GM12878 (cell line): ENCODE measurements around the gene HEPHL1. TPM values are rescaled to one million over a fixed set of nuclear protein-coding genes. Genes with fewer than 3 reads are reported as not detected.

Experiments
- ATAC-seq: fragments of 200-7000 bp; cut with Tn5 transposase; 3 replicates; pipeline ENCODE4 v1.9.1; 2020; ENCODE audit warnings: mild to moderate bottlenecking, moderate library complexity
- BruUV-seq: library from RNA; stranded (reverse); fragments of 400-500 nt; replicated peaks from 2 replicates; lab custom pipeline; 2021; lab: Mats Ljungman, UMichigan
- CTCF ChIA-PET: fragments of 300-600 bp; sonication (Branson Sonifier 250); formaldehyde crosslinking; extraction: SDS; loops from one replicate; lab custom pipeline; 2021; ENCODE audit warnings: inconsistent platforms; lab: Yijun Ruan, JAX
- POLR2A ChIA-PET: fragments of 350-600 bp; formaldehyde crosslinking; extraction: SDS; loops from one replicate; lab custom pipeline; 2021; ENCODE audit warnings: inconsistent platforms; lab: Charles Lee
- RAD21 ChIA-PET: fragments of 300-600 bp; sonication (Branson Sonifier 250); formaldehyde crosslinking; loops from one replicate; lab custom pipeline; 2023; ENCODE audit warnings: antibody characterized with exemption; ENCODE audit not compliant: unreplicated experiment; lab: Charles Lee
- SMC1A ChIA-PET: fragments of 300-600 bp; sonication (Branson Sonifier 250); formaldehyde crosslinking; loops from one replicate; lab custom pipeline; 2023; ENCODE audit not compliant: unreplicated experiment, uncharacterized antibody; lab: Charles Lee
- DNase-seq: peaks from one replicate; pipeline ENCODE4 v3.0.0-alpha.2; 2011; ENCODE audit warnings: low read depth, low spot score
- FAIRE-seq: peaks from 3 replicates; lab custom pipeline; 2011; peaks lifted over from hg19 to GRCh38; lab: Jason Lieb, UNC
- H2AFZ ChIP-seq: 2 replicates; pipeline ENCODE4 v1.6.0; 2011; ENCODE audit warnings: low read depth, low read length, control low read depth; ENCODE audit not compliant: control insufficient read depth
- H3K27ac ChIP-seq: 2 replicates; pipeline ENCODE4 v1.5.1; 2011; ENCODE audit warnings: control low read depth; ENCODE audit not compliant: control insufficient read depth, insufficient read depth
- H3K27me3 ChIP-seq, 2 experiments: replicated peaks in 1 of 2; 2 replicates each; pipeline versions ENCODE4 v1.6.0 to v1.6.1; 2011; ENCODE audit warnings: low read length in 1 of 2; ENCODE audit not compliant: control insufficient read depth in 2 of 2, insufficient read depth in 2 of 2
- H3K36me3 ChIP-seq, 2 experiments: 2 replicates each; pipeline ENCODE4 v1.5.1; 2011; ENCODE audit warnings: low read length in 1 of 2; ENCODE audit not compliant: control insufficient read depth in 2 of 2, insufficient read depth in 2 of 2
- H3K4me1 ChIP-seq: 2 replicates; pipeline ENCODE4 v1.6.1; 2011; ENCODE audit warnings: mild to moderate bottlenecking, low read length, moderate library complexity, mixed read lengths; ENCODE audit not compliant: control insufficient read depth, insufficient read depth
- H3K4me2 ChIP-seq: 2 replicates; pipeline ENCODE4 v1.6.0; 2011; ENCODE audit warnings: control low read depth; ENCODE audit not compliant: control insufficient read depth, insufficient read depth
- H3K4me3 ChIP-seq: fragments of 200-600 bp; sonication (generic); 2 replicates; pipeline ENCODE4 v1.5.1; 2016
- H3K79me2 ChIP-seq: 2 replicates; pipeline ENCODE4 v1.6.0; 2011; ENCODE audit warnings: low read length; ENCODE audit not compliant: control insufficient read depth, insufficient read depth
- H3K9ac ChIP-seq: 2 replicates; pipeline ENCODE4 v1.8.0; 2011; ENCODE audit warnings: low read length, control low read depth, mixed read lengths; ENCODE audit not compliant: control insufficient read depth, insufficient read depth
- H3K9me3 ChIP-seq: replicated peaks from 3 replicates; pipeline ENCODE4 v1.5.1; 2011; ENCODE audit warnings: mild to moderate bottlenecking, low read length; ENCODE audit not compliant: control insufficient read depth, insufficient read depth
- H4K20me1 ChIP-seq: 2 replicates; pipeline ENCODE4 v1.6.0; 2011; ENCODE audit not compliant: control insufficient read depth, insufficient read depth
- HDAC2 ChIP-seq: fragments of 200-600 bp; sonication (generic); IDR thresholded peaks from 2 replicates; pipeline ENCODE4 v1.6.1; 2017
- NR2C1 ChIP-seq: fragments of 450-650 bp; IDR thresholded peaks from 2 replicates; pipeline ENCODE4 v1.6.1; 2017; ENCODE audit warnings: antibody characterized with exemption, mild to moderate bottlenecking, moderate library complexity
- RELA ChIP-seq: fragments of 450-650 bp; IDR thresholded peaks from 2 replicates; pipeline ENCODE4 v1.8.0; 2014; ENCODE audit warnings: borderline replicate concordance; ENCODE audit not compliant: partially characterized antibody
- RFX5 ChIP-seq: IDR thresholded peaks from 2 replicates; pipeline ENCODE4 v1.6.1; 2011; ENCODE audit warnings: low read depth, low read length, improper control_type of control experiment
- SMARCA5 ChIP-seq: fragments of 450-650 bp; IDR thresholded peaks from 2 replicates; pipeline ENCODE4 v1.6.1; 2017; ENCODE audit warnings: mild to moderate bottlenecking
- SMC3 ChIP-seq: IDR thresholded peaks from 2 replicates; pipeline ENCODE4 v1.6.1; 2011; ENCODE audit warnings: low read length, improper control_type of control experiment, borderline replicate concordance
- TARDBP ChIP-seq: IDR thresholded peaks from 2 replicates; pipeline ENCODE4 v1.6.1; 2016; ENCODE audit warnings: borderline replicate concordance
- TCF7 ChIP-seq: IDR thresholded peaks from 2 replicates; pipeline ENCODE4 v1.6.1; 2014; ENCODE audit warnings: antibody characterized with exemption, borderline replicate concordance
- in situ Hi-C: fragments of 300-500 bp; cut with MboI; formaldehyde crosslinking; loops from 9 replicates; pipeline ENCODE4 v1.14.3; 2018; ENCODE audit warnings: mixed read lengths
- intact Hi-C: fragments of 100-400 bp; cut with micrococcal nuclease; formaldehyde crosslinking; loops from one replicate; pipeline ENCODE4 v1.14.2; 2022; ENCODE audit not compliant: unreplicated experiment
- polyA plus RNA-seq, 11 experiments: library from polyadenylated mRNA; depleted of rRNA in 4 of 11; unstranded in 6 of 11; stranded (reverse) in 5 of 11; fragments of >200 nt; fragmentation: Nextera tagmentation in 4 of 11; fragmentation: Illumina TruSeq in 1 of 11; extraction: Ambion mirVana in 4 of 11; extraction: Trizol in 1 of 11; gene quantifications; 1 replicate in 1 of 11; 2 replicates in 10 of 11; pipeline versions ENCODE4 v1.2.1 to v1.2.3, GENCODE V29; 2011 to 2016; ENCODE audit warnings: inconsistent platforms in 2 of 11, missing spikeins in 2 of 11, low read depth in 1 of 11
- total RNA-seq, 4 experiments: library from RNA; depleted of rRNA in 3 of 4; stranded (reverse); fragments of >200 nt in 3 of 4; fragmentation: Illumina TruSeq in 1 of 4; extraction: Trizol in 1 of 4; gene quantifications; 2 replicates each; pipeline versions ENCODE4 v1.2.1 to v1.2.3, GENCODE V29; 2013 to 2021
- TF ChIP-seq, protein P1 (sequence below): IDR thresholded peaks from 2 replicates; pipeline ENCODE4 v1.6.1; 2012; ENCODE audit warnings: low read depth, low read length, improper control_type of control experiment
- TF ChIP-seq, protein P2 (sequence below): fragments of 150-350 bp; IDR thresholded peaks from 2 replicates; pipeline ENCODE4 v1.6.1; 2014; ENCODE audit warnings: mild to moderate bottlenecking, low read depth, low read length

Gene HEPHL1
- total and polyA plus RNA-seq, 10 of the 15 experiments (the other 5 are each of a cell fraction or from before 2014, with no cell fraction given) = 0.02 to 0.08 (median 0.05) TPM; not detected in 6

DNA sequence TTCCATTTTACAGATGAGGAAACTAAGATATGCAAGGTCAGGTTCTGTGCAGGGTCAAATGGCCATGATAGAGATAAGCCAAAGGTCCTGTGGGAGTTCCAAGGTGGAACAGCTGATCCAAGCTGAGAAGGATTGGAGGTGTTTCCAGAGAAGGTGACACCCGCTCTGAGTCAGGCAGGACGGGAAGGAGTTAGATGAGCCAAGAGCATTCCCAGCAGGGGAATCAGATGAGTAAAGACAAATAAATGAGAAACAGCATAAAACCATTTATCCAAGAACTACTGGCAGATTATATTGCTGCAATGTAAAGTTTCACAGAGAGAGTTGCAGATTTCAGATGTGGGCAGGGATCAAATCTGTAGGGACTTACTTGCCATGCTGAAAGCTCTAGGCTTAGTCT lies 18.9 kb upstream of the HEPHL1 start (continued):
- TF ChIP-seq, protein P1, sequence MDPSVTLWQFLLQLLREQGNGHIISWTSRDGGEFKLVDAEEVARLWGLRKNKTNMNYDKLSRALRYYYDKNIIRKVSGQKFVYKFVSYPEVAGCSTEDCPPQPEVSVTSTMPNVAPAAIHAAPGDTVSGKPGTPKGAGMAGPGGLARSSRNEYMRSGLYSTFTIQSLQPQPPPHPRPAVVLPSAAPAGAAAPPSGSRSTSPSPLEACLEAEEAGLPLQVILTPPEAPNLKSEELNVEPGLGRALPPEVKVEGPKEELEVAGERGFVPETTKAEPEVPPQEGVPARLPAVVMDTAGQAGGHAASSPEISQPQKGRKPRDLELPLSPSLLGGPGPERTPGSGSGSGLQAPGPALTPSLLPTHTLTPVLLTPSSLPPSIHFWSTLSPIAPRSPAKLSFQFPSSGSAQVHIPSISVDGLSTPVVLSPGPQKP = no peak
- TF ChIP-seq RFX5 = no peak
- TF ChIP-seq NR2C1 = no peak
- TF ChIP-seq SMC3 = no peak
- no peak for TF ChIP-seq TARDBP

DNA sequence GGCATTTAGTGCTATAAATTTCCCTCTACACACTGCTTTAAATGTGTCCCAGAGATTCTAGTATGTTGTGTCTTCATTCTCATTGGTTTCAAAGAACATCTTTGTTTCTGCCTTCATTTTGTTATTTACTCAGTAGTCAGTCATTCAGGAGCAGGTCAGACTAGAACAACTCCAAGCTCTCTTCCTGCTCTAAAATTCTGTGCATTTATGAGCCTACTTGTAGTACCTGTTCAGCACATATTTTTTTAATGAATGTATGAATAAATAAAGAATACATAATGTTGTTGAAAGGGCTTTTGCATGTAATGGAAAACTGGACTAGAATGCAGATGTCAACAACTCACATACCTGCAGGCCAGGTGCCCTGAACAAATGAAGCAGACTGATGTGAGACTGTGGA lies 13.7 kb upstream of the HEPHL1 start:
- no peak overlapping the region for H3K4me2 ChIP-seq
- FAIRE-seq = no peak

More for the DNA sequence above, 13.7 kb upstream of the HEPHL1 start:
- Histone ChIP-seq H3K36me3 (no peaks in the 10 kb centered on the region), H3K4me1 (no peaks in the 10 kb centered on the region), H4K20me1 (no peaks in the 10 kb centered on the region)
- ChIA-PET POLR2A (no interaction called here), CTCF (no interaction called here), RAD21 (interaction anchor here (0.6 kb wide), 1 partner anchor 289 kb away, joined by 3 read pairs; no protein-coding TSS in a partner anchor), SMC1A (no interaction called here)
- no peak for ATAC-seq
- in situ Hi-C loops = no loop called here
- no peak for TF ChIP-seq SMARCA5
- TF ChIP-seq, protein P2, sequence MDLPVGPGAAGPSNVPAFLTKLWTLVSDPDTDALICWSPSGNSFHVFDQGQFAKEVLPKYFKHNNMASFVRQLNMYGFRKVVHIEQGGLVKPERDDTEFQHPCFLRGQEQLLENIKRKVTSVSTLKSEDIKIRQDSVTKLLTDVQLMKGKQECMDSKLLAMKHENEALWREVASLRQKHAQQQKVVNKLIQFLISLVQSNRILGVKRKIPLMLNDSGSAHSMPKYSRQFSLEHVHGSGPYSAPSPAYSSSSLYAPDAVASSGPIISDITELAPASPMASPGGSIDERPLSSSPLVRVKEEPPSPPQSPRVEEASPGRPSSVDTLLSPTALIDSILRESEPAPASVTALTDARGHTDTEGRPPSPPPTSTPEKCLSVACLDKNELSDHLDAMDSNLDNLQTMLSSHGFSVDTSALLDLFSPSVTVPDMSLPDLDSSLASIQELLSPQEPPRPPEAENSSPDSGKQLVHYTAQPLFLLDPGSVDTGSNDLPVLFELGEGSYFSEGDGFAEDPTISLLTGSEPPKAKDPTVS = no peak
- TF ChIP-seq HDAC2 = no peak
- no peak for TF ChIP-seq RELA
- TF ChIP-seq TCF7 = no peak
- TF ChIP-seq, all 136 proteins: peak for 0
- BruUV-seq = no TSS peak
- no peak overlapping the region for H3K27ac ChIP-seq
- H3K4me3 ChIP-seq = no peak overlapping the region
- H3K27me3 ChIP-seq = no peaks in the 10 kb centered on the region; a peak in 1 of 4 replicates
- no peaks in the 10 kb centered on the region for H3K79me2 ChIP-seq
- intact Hi-C loops = no loop called here
- no peak overlapping the region for H2AFZ ChIP-seq
- H3K9me3 ChIP-seq = no peaks in the 10 kb centered on the region
- DNase-seq = no peak
- no peak overlapping the region for H3K9ac ChIP-seq
